Dermis microvascular lymphatic vessel endothelial cell (primary cell): ENCODE measurements around the gene TBC1D24. TPM values are rescaled to one million over a fixed set of nuclear protein-coding genes. Genes with fewer than 3 reads are reported as not detected.
A peak's percentile ranks its signal among the peaks of the same experiment; 100 is the strongest.
"Not testable (repeated sequence)": the region's sequence is repeated elsewhere in the genome, so short reads cannot be mapped to it uniquely, and the experiment has no call there.

Source experiments
- DNase-seq, 2 donors: peaks; one replicate each; pipeline versions ENCODE4 v3.0.0 to v3.0.0-alpha.2; 2010; ENCODE audit warnings: low read depth in 2 of 2
- total RNA-seq: library from RNA; depleted of rRNA; stranded (reverse); fragments of >200 nt; gene quantifications from 2 replicates; pipeline ENCODE4 v1.2.1, GENCODE V29; 2014

Gene TBC1D24
- total RNA-seq, 1 donor from 2014 or later: 7.3 TPM

- peak; percentile 88 to 98 for DNase-seq
Measured at GRCh38 chr16:2531696-2532493, 57.0 kb downstream of the TBC1D24 start.

- DNase-seq: peak in 1 of 2 donors; percentile 44
Measured at GRCh38 chr16:2532494-2533141, 57.7 kb downstream of the TBC1D24 start.

- not testable (repeated sequence) for DNase-seq
Measured at GRCh38 chr16:2533142-2533755, 58.3 kb downstream of the TBC1D24 start.

- no peak for DNase-seq
Measured at GRCh38 chr16:2533912-2534311, 59.0 kb downstream of the TBC1D24 start.

GRCh38 chr16:2534335-2534734 lies 59.4 kb downstream of the TBC1D24 start:
- DNase-seq: not testable (repeated sequence)

- no peak for DNase-seq
Measured at GRCh38 chr16:2535625-2536013, 60.7 kb downstream of the TBC1D24 start.

GRCh38 chr16:2537451-2538379 lies 62.8 kb downstream of the TBC1D24 start, which contains the start of gene PDPK1:
Gene PDPK1, plus strand, starts transcription at chr16:2538021. Its CDS starts 92 bp downstream, at chr16:2538113.
- peak; percentile 82 to 96 for DNase-seq

GRCh38 chr16:2539192-2539844 lies 64.4 kb downstream of the TBC1D24 start:
- not testable (repeated sequence) for DNase-seq

- DNase-seq: peak in 1 of 2 donors; percentile 36
Measured at GRCh38 chr16:2539845-2540458, 65.0 kb downstream of the TBC1D24 start.

- not testable (repeated sequence) for DNase-seq
Measured at GRCh38 chr16:2540912-2541311, 66.0 kb downstream of the TBC1D24 start.

GRCh38 chr16:2541409-2541808 lies 66.5 kb downstream of the TBC1D24 start:
- DNase-seq: peak in 1 of 2 donors; percentile 26

- not testable (repeated sequence) for DNase-seq
Measured at GRCh38 chr16:2543771-2544170, 68.8 kb downstream of the TBC1D24 start.

- not testable (repeated sequence) for DNase-seq
Measured at GRCh38 chr16:2550283-2550878, 75.5 kb downstream of the TBC1D24 start.

GRCh38 chr16:2551420-2551889 lies 76.5 kb downstream of the TBC1D24 start:
- not testable (repeated sequence) for DNase-seq

GRCh38 chr16:2554709-2555425 lies 79.9 kb downstream of the TBC1D24 start:
- DNase-seq: not testable (repeated sequence)
